DOHH2 (cell line): ENCODE results near the gene OLFML2A.

Source experiments
- H3F3A ChIP-seq: fragments of 200-600 bp; sonication (generic), shearing (Covaris generic); 2 replicates; pipeline ENCODE4 v1.6.0; 2016; ENCODE audit warnings: antibody characterized with exemption, mild to moderate bottlenecking; ENCODE audit not compliant: control insufficient read depth, insufficient read depth
- H3K27ac ChIP-seq: fragments of 200-600 bp; sonication (generic); 2 replicates; pipeline ENCODE4 v1.5.1; 2014; ENCODE audit warnings: low read depth, mild to moderate bottlenecking, low read length, moderate library complexity
- H3K27me3 ChIP-seq: fragments of 200-600 bp; sonication (generic); 2 replicates; pipeline ENCODE4 v1.6.1; 2014; ENCODE audit warnings: mild to moderate bottlenecking, low read length, mixed read lengths; ENCODE audit not compliant: control insufficient read depth
- H3K36me3 ChIP-seq: fragments of 200-600 bp; sonication (generic); 2 replicates; pipeline ENCODE4 v1.6.1; 2014; ENCODE audit warnings: mild to moderate bottlenecking, low read length, moderate library complexity, mixed read lengths; ENCODE audit not compliant: control insufficient read depth
- H3K4me1 ChIP-seq: fragments of 200-600 bp; sonication (generic); 2 replicates; pipeline ENCODE4 v1.6.1; 2014; ENCODE audit warnings: mild to moderate bottlenecking, low read length, mixed read lengths; ENCODE audit not compliant: control insufficient read depth
- H3K4me2 ChIP-seq: fragments of 200-600 bp; sonication (generic); 2 replicates; pipeline ENCODE4 v1.6.0; 2014; ENCODE audit warnings: mild to moderate bottlenecking, low read length, moderate library complexity
- H3K4me3 ChIP-seq: fragments of 200-600 bp; sonication (generic); 2 replicates; pipeline ENCODE4 v1.5.1; 2014; ENCODE audit warnings: mild to moderate bottlenecking, low read length, mixed read lengths
- H3K79me2 ChIP-seq: fragments of 200-600 bp; sonication (generic); 2 replicates; pipeline ENCODE4 v1.6.1; 2014; ENCODE audit warnings: mild to moderate bottlenecking, low read length, mixed read lengths; ENCODE audit not compliant: control insufficient read depth
- H3K9me2 ChIP-seq: fragments of 200-600 bp; sonication (generic); replicated peaks from 2 replicates; pipeline ENCODE4 v1.6.1; 2014; ENCODE audit warnings: mild to moderate bottlenecking, low read length, mixed read lengths; ENCODE audit not compliant: control insufficient read depth
- H3K9me3 ChIP-seq: fragments of 200-600 bp; sonication (generic); 2 replicates; pipeline ENCODE4 v1.6.1; 2014; ENCODE audit warnings: antibody characterized with exemption, low read length, mixed read lengths; ENCODE audit not compliant: control insufficient read depth, insufficient read depth
- H4K20me1 ChIP-seq: fragments of 200-600 bp; sonication (generic); 2 replicates; pipeline ENCODE4 v1.6.0; 2014; ENCODE audit warnings: low read depth, mild to moderate bottlenecking, antibody characterized with exemption, low read length, moderate library complexity; ENCODE audit not compliant: control insufficient read depth, insufficient read depth
- EZH2phosphoT487 ChIP-seq: fragments of 200-600 bp; sonication (generic); IDR thresholded peaks from 2 replicates; pipeline ENCODE4 v1.6.1; 2017; ENCODE audit warnings: borderline replicate concordance, mild to moderate bottlenecking, antibody characterized with exemption, low read length, moderate library complexity, mixed read lengths
- TF ChIP-seq, protein P1 (sequence below): fragments of 200-600 bp; sonication (generic); IDR thresholded peaks from one replicate; pipeline ENCODE4 v1.5.1; 2014; ENCODE audit warnings: antibody characterized with exemption, mild to moderate bottlenecking, low read depth, low read length; ENCODE audit not compliant: poor library complexity, severe bottlenecking

Gene OLFML2A

DNA sequence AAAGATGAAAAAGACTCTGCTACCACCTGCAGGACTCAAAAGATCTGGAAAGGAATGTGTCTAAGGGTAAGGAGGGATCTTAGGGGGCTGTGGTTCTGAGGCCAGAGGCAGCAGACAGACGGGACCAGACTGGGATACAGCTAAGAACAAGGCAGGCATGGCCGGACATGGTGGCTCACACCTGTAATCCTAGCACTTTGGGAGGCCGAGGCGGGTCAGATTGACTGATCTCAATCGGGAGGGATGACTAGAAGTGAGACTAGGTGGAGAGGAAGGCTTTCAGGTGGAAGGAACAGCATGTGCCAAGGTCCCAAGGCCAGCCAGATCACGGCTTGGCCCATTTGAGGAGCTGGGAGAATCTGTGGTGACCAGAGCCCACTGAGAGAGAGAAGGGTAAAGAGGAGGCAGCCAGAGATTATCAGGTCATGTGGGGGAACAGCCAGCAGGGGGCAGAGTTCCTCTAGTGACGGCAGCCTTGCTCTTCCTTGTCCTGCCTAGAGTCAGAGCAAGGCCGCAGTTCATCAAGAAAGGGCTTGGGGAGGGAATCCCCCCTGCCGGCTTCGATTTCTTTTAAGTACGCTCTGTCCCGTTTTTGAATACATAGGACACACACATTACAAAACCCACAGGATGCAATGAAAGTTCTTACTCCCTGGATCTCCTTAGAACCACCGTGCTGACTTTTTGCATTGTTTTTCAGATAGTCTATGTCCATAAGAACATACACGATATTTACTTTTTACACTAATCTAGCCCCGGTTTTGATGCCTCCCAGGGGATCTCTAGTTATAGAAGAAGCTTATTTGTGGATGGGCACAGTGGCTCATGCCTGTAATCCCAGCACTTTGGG lies 2.6 kb upstream of the OLFML2A start:
- Histone ChIP-seq H3K79me2 (peaks cover 11% of the 10 kb centered on the region), H3K27me3 (peaks cover 30% of the 10 kb centered on the region), H3K9me3 (no peaks in the 10 kb centered on the region), H3K36me3 (no peaks in the 10 kb centered on the region), H3K4me2 (no peak overlapping the region), H3K4me3 (no peak overlapping the region), H3K4me1 (peaks cover 11% of the 10 kb centered on the region), H3F3A (peaks cover 6% of the 10 kb centered on the region; the same call in 1 of the 2 replicates), H4K20me1 (0 out of 2 replicates have a peak, but pooled peaks cover 3% of the 10 kb centered on the region), H3K27ac (no peak overlapping the region), H3K9me2 (no peaks in the 10 kb centered on the region)
- no peak for TF ChIP-seq EZH2phosphoT487
- TF ChIP-seq, protein P1, sequence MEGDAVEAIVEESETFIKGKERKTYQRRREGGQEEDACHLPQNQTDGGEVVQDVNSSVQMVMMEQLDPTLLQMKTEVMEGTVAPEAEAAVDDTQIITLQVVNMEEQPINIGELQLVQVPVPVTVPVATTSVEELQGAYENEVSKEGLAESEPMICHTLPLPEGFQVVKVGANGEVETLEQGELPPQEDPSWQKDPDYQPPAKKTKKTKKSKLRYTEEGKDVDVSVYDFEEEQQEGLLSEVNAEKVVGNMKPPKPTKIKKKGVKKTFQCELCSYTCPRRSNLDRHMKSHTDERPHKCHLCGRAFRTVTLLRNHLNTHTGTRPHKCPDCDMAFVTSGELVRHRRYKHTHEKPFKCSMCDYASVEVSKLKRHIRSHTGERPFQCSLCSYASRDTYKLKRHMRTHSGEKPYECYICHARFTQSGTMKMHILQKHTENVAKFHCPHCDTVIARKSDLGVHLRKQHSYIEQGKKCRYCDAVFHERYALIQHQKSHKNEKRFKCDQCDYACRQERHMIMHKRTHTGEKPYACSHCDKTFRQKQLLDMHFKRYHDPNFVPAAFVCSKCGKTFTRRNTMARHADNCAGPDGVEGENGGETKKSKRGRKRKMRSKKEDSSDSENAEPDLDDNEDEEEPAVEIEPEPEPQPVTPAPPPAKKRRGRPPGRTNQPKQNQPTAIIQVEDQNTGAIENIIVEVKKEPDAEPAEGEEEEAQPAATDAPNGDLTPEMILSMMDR = peak; percentile 88

DNA sequence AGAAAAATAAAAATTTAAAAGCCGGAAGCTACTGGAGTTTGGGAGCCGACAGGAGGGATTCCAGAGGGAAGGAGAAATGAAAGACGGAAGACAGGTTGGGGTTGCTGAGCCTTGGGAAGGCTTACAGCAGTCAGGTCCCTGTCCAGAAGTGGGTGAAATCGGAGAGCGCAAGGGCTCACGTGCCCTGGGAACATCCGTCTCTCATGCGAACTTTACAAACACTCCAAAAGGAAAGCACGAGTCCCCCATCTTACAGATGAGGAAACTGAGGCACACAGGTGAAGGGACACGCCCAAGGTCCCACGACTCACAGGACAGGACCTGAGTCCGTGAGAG lies 347 bp upstream of the OLFML2A start:
- Histone ChIP-seq H3K4me3 (peak overlapping the region; percentile 47), H3K27me3 (peaks cover 22% of the 10 kb centered on the region)

DNA sequence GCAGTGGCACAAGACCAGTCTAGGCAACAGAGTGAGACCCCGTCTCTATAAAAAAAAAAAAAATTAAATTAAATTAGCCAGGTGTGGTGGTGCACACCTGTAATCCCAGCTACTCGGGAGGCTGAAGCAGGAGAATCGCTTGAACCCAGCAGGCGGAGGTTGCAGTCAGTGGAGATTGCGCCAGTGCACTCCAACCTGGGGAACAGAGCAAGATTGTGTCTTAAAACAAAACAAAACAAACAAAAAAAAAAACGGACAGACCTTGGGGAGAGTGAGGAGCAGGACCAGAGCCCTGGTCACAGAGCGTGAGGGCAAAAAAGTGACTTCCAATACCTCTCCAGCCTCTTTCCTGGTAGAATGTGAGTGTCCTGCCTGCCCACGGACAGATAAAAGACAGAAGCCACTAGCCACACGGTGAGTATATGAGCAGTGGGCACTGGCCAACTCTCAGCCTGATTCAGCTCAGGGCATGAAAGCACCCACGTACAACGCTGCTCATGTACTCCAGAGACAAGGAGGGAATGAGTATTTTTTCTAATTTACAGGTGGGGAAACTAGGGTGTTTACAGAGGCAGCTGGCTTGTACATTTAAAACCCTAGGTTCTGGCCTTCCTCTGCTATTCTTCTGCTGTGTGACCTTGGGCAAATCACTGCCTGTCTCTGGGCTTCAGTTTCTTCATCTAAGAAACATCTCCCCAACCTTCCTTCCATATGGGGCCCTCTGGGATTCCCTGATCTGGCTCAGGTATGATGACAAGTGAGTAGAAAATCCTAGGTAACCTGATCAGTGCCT lies 1.8 kb downstream of the OLFML2A start:
- Histone ChIP-seq H3K4me2 (no peak overlapping the region), H4K20me1 (0 out of 2 replicates have a peak, but pooled peaks cover 3% of the 10 kb centered on the region), H3K9me3 (no peaks in the 10 kb centered on the region), H3K27ac (no peak overlapping the region), H3K4me3 (no peak overlapping the region), H3F3A (no peaks in the 10 kb centered on the region), H3K79me2 (no peaks in the 10 kb centered on the region), H3K4me1 (peaks cover 4% of the 10 kb centered on the region), H3K9me2 (no peaks in the 10 kb centered on the region), H3K27me3 (peaks cover 22% of the 10 kb centered on the region), H3K36me3 (no peaks in the 10 kb centered on the region)
- TF ChIP-seq, protein P1 = no peak
- TF ChIP-seq EZH2phosphoT487 = no peak

More for the DNA sequence above, 347 bp upstream of the OLFML2A start:
- Histone ChIP-seq H3K9me2 (no peaks in the 10 kb centered on the region), H3F3A (peaks cover 6% of the 10 kb centered on the region; the same call in 1 of the 2 replicates), H3K9me3 (no peaks in the 10 kb centered on the region), H3K36me3 (no peaks in the 10 kb centered on the region), H3K4me1 (peaks cover 4% of the 10 kb centered on the region), H3K27ac (no peak overlapping the region), H4K20me1 (0 out of 2 replicates have a peak, but pooled peaks cover 3% of the 10 kb centered on the region), H3K4me2 (peak overlapping the region; percentile 53), H3K79me2 (no peaks in the 10 kb centered on the region)
- TF ChIP-seq, protein P1 = no peak
- TF ChIP-seq EZH2phosphoT487 = peak; percentile 13; the same call in 1 of the 2 replicates
